Neutrophil (primary cell): ENCODE data around the gene LRRC74B.

ENCODE experiments used
- H3K27ac ChIP-seq: fragments of 200-600 bp; sonication (generic); 2 replicates; pipeline ENCODE4 v1.5.1; 2016; ENCODE audit warnings: mild to moderate bottlenecking, moderate library complexity
- H3K27me3 ChIP-seq: fragments of 200-600 bp; sonication (generic); 2 replicates; pipeline ENCODE4 v1.6.0; 2016; ENCODE audit warnings: mild to moderate bottlenecking
- H3K36me3 ChIP-seq: fragments of 200-600 bp; sonication (generic); 2 replicates; pipeline ENCODE4 v1.5.1; 2017
- H3K4me1 ChIP-seq, 2 experiments: fragments of 200-600 bp in 1 of 2; sonication (generic) in 1 of 2; 1 replicate in 1 of 2; 2 replicates in 1 of 2; pipeline versions ENCODE4 v1.5.1 to v1.6.1; 2013 to 2016; ENCODE audit warnings: low read depth in 1 of 2, low read length in 1 of 2, mild to moderate bottlenecking in 1 of 2, moderate library complexity in 1 of 2; ENCODE audit not compliant: control insufficient read depth in 1 of 2, insufficient read depth in 1 of 2
- H3K4me3 ChIP-seq, 2 experiments: fragments of 200-600 bp in 1 of 2; sonication (generic) in 1 of 2; 1 replicate in 1 of 2; 2 replicates in 1 of 2; pipeline ENCODE4 v1.5.1; 2013 to 2016; ENCODE audit warnings: low read depth in 1 of 2, low read length in 1 of 2, mild to moderate bottlenecking in 1 of 2, moderate library complexity in 1 of 2
- H3K9me3 ChIP-seq: fragments of 200-600 bp; sonication (generic); 2 replicates; pipeline ENCODE4 v1.5.1; 2016
- CTCF ChIP-seq: fragments of 200-600 bp; sonication (generic); IDR thresholded peaks from 2 replicates; pipeline ENCODE4 v1.5.1; 2016; ENCODE audit warnings: antibody characterized with exemption

The LRRC74B gene

GRCh38 chr22:20998411-20999336 is 47.1 kb upstream of the LRRC74B start:
- H3K27ac ChIP-seq, result no peak overlapping the region
- H3K4me1 ChIP-seq, result peaks cover 20 to 27% of the 10 kb centered on the region in 2 experiments
- H3K27me3 ChIP-seq, result no peaks in the 10 kb centered on the region
- no peak for TF ChIP-seq CTCF
- peaks cover 42% of the 10 kb centered on the region for H3K36me3 ChIP-seq
- no peaks in the 10 kb centered on the region for H3K9me3 ChIP-seq
- H3K4me3 ChIP-seq, result no peak overlapping the region

GRCh38 chr22:20999350-21000206 is 46.2 kb upstream of the LRRC74B start:
- H3K4me1 ChIP-seq, result peaks cover 20 to 27% of the 10 kb centered on the region in 2 experiments
- TF ChIP-seq CTCF, result no peak
- H3K9me3 ChIP-seq, result no peaks in the 10 kb centered on the region
- H3K36me3 ChIP-seq, result peaks cover 33% of the 10 kb centered on the region
- H3K27me3 ChIP-seq, result no peaks in the 10 kb centered on the region
- no peak overlapping the region for H3K4me3 ChIP-seq
- no peak overlapping the region for H3K27ac ChIP-seq

GRCh38 chr22:21000207-21000986 is 45.3 kb upstream of the LRRC74B start:
- H3K4me3 ChIP-seq, result peak overlapping the region; percentile 80 to 91
- H3K27me3 ChIP-seq, result no peaks in the 10 kb centered on the region
- H3K36me3 ChIP-seq, result peaks cover 27% of the 10 kb centered on the region
- H3K27ac ChIP-seq, result peak overlapping the region; percentile 89
- peaks cover 20 to 27% of the 10 kb centered on the region in 2 experiments for H3K4me1 ChIP-seq
- no peaks in the 10 kb centered on the region for H3K9me3 ChIP-seq
- no peak for TF ChIP-seq CTCF

GRCh38 chr22:21000987-21001600 is 44.7 kb upstream of the LRRC74B start:
- Histone ChIP-seq H3K36me3 (peaks cover 20% of the 10 kb centered on the region), H3K9me3 (no peaks in the 10 kb centered on the region), H3K27me3 (no peaks in the 10 kb centered on the region), H3K4me3 (peak overlapping the region; percentile 80 to 91), H3K4me1 (peaks cover 20 to 27% of the 10 kb centered on the region in 2 experiments), H3K27ac (peak overlapping the region; percentile 89)
- TF ChIP-seq CTCF, result no peak
